Measurements from ENCODE around the gene ATF7. TPM values are rescaled to one million over a fixed set of nuclear protein-coding genes. Genes with fewer than 3 reads are reported as not detected.

ATF7 gene
- total RNA-seq, 4 donors from 2014 or later = 12.5 to 28.0 (median 20.6) TPM

DNA sequence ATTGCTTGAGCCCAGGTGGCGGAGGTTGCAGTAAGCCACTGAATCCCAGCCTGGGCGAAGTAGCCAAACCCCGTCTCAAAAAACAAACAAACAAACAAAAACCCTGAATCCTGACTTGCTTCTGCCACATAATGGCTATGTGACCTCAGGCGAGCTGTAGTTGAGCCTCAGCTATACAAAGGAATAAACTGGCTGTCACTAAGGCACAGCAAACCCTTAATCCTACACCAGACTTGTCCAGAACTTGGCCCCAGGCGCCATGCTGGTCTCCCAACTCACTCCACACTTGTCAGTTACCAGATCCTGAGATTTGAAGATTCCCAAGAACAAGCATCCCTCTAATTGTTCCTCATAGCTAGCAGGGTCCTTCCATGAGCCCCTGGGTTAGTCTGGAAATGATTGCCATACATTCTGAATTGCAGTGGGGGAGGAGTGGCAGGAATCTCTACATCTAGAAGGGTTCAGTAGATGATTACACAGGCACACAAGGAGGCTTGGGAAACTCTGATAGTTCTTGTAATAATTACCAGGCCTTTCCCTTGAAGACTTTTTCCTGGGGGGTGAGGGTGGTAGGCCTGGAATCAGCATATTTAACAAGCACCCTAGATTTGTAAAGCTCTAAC is 136.8 kb downstream of the ATF7 start:
- Histone ChIP-seq H3K27me3 (no peaks in the 10 kb centered on the region), H3K27ac (no peak overlapping the region), H3K4me1 (peaks cover 9 to 29% (median 16%) of the 10 kb centered on the region in 3 donors), H3K36me3 (peaks cover 8 to 32% (median 22%) of the 10 kb centered on the region in 3 donors), H3K9me3 (no peaks in the 10 kb centered on the region), H3K4me3 (no peak overlapping the region)
- intact Hi-C loops (cut with DNase I) = no loop called here
- 86 to 94% methylated on average over 5 of the region's 5 CpGs for WGBS, 2 donors
- TF ChIP-seq, protein P1, sequence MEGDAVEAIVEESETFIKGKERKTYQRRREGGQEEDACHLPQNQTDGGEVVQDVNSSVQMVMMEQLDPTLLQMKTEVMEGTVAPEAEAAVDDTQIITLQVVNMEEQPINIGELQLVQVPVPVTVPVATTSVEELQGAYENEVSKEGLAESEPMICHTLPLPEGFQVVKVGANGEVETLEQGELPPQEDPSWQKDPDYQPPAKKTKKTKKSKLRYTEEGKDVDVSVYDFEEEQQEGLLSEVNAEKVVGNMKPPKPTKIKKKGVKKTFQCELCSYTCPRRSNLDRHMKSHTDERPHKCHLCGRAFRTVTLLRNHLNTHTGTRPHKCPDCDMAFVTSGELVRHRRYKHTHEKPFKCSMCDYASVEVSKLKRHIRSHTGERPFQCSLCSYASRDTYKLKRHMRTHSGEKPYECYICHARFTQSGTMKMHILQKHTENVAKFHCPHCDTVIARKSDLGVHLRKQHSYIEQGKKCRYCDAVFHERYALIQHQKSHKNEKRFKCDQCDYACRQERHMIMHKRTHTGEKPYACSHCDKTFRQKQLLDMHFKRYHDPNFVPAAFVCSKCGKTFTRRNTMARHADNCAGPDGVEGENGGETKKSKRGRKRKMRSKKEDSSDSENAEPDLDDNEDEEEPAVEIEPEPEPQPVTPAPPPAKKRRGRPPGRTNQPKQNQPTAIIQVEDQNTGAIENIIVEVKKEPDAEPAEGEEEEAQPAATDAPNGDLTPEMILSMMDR (IDR thresholded peaks at IDR 0.05) = no peak
- TF ChIP-seq POLR2A (IDR thresholded peaks at IDR 0.05) = no peak
- DNase-seq = no peak

DNA sequence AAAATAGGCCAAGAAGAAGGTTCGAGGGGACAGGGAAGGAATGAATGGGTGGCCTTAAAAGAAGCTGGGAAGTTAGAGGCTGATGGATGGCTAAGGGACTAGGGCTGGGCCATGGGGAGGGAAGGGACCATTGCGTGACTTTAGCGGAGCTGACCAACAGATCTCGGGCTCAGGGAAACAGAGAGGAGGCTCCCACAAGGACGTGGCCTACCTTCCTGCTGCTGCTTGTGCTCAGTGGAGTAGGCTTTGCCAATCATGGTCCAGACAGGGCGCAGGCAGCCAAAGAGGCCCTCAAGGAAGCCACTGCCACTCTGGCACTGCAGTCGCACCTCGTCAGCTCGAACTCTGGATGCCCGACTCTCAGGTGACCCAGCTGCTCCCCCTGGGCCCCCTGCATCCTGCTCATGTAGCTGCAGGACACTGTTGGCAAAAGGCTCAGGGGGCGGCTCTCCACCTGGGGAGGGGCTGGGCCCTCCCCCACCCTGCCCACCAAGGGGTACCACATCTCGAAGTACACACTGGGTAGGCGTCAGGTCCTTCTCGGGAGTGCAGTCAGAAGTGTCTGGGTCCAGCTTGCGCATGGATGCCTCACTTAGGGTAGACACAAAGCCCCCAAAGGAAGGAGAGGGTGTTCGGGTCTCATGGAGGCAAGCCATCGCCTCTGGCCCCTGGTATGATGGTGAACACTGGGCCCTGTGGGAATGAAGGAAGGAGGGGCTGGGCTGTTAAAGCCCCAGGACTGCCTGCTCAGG is 139.3 kb downstream of the ATF7 start:
- Histone ChIP-seq H3K4me1 (peaks cover 9 to 27% (median 17%) of the 10 kb centered on the region in 3 donors), H3K9me3 (no peaks in the 10 kb centered on the region), H3K4me3 (no peak overlapping the region), H3K36me3 (peaks cover 8 to 57% (median 22%) of the 10 kb centered on the region in 3 donors), H3K27me3 (no peaks in the 10 kb centered on the region), H3K27ac (no peak overlapping the region)
- 75 to 80% methylated on average over 9 to 14 of the region's 17 CpGs for WGBS, 2 donors
- DNase-seq = no peak
- intact Hi-C loops (cut with DNase I) = no loop called here
- TF ChIP-seq, protein P1 (IDR thresholded peaks at IDR 0.05) = no peak
- TF ChIP-seq POLR2A (IDR thresholded peaks at IDR 0.05) = no peak

DNA sequence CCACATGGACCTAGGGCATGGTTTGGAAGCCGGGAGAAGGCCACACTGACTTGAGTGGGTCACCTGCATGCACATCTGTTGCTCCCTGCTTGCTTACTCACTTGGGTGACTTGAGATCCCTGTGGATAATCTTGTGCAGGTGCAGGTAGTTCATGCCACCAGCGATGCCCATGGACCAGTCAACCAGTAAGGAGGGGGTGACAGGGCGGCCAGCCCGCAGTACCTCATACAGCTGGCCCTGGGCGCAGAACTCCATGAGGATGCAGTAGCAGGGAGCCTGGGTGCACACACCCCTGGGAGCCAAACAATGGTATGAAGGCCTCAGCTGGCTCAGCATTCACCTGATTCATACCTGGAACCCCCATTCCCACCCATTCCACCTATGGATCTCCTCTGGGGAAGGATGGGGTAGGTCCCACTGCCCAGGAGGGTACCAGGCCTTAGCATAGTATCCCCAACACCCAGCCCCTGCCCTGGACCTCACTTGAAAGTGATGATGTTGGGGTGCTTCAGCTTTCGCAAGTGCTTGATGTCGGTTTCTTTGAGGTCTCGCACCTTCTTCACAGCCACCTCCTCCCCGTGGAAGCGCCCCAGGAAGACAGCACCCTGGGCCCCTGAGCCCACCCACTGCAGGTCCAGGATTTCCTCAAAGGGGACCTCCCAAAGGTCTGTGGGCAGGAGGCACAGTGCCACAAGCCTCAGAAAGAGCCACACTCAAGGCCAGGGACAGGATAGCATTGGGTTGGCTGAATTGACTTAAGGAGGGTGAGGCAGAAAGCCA is 140.0 kb downstream of the ATF7 start:
- no peaks in the 10 kb centered on the region for H3K9me3 ChIP-seq
- H3K4me1 ChIP-seq = peaks cover 8 to 28% (median 25%) of the 10 kb centered on the region in 3 donors
- peaks cover 8 to 64% (median 29%) of the 10 kb centered on the region in 3 donors for H3K36me3 ChIP-seq
- H3K4me3 ChIP-seq = no peak overlapping the region
- DNase-seq = no peak
- 92 to 94% methylated on average over 3 to 6 of the region's 10 CpGs for WGBS, 2 donors
- H3K27me3 ChIP-seq = no peaks in the 10 kb centered on the region
- TF ChIP-seq, protein P1 (IDR thresholded peaks at IDR 0.05) = no peak
- TF ChIP-seq POLR2A (IDR thresholded peaks at IDR 0.05) = no peak
- H3K27ac ChIP-seq = no peak overlapping the region
- intact Hi-C loops (cut with DNase I) = no loop called here

DNA sequence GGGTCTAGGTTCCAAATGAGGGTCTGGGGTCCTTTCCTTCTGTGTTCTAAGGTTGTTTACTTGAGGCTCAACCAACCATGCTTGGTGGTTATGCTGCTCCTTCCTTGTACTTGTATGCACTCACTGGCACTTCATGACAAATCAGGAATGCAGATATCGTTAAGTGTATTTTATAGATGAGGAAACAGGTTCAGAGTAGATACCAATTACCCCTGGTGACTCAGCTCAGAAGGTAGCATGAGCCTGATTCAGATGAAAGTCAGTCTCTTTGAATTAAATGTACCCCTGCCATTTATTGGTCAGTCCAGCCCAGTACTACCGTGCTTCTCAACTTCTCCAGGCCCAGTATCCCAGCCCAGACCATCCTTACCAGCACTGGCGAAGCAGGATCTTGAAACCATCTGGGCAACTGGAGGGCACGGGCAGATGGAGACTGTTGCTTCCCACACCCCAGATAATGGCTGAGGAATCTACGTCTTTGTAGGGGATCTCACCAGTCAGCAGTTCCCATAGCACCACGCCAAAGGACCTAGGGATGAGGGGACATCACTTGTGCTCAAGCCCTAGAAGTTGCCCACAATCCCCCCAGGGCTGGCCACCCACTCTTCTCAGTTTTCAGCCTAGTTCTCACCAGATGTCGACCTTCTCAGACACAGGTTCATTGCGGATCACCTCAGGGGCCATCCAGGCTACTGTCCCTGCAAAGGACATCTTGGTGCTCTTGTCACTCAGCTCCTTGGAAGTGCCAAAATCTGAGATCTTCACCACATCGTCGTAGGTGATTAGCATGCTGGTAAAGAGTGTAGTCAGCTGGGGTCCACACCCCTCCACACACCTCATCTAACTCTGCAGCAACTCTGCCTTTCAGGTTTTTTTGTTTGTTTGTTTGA is 141.3 kb downstream of the ATF7 start:
- WGBS, 2 donors = 85 to 87% methylated on average over 6 to 7 of the region's 10 CpGs
- H3K9me3 ChIP-seq = no peaks in the 10 kb centered on the region
- TF ChIP-seq, protein P1 (IDR thresholded peaks at IDR 0.05) = no peak
- no peak for TF ChIP-seq POLR2A (IDR thresholded peaks at IDR 0.05)
- H3K36me3 ChIP-seq = peaks cover 8 to 76% (median 38%) of the 10 kb centered on the region in 3 donors
- intact Hi-C loops (cut with DNase I) = no loop called here
- peaks cover 8 to 40% (median 35%) of the 10 kb centered on the region in 3 donors for H3K4me1 ChIP-seq
- no peaks in the 10 kb centered on the region for H3K27me3 ChIP-seq
- no peak overlapping the region for H3K4me3 ChIP-seq
- H3K27ac ChIP-seq = no peak overlapping the region
- no peak for DNase-seq

Data from esophagus squamous epithelium (tissue), 5 donors.